GM12891 (cell line): ENCODE results near the gene PALM2AKAP2.

Source experiments
- POLR2A ChIP-seq: IDR thresholded peaks from 2 replicates; pipeline ENCODE4 v1.6.1; 2011; ENCODE audit warnings: low read depth, low read length, control low read depth
- SPI1 ChIP-seq: IDR thresholded peaks from 2 replicates; pipeline ENCODE4 v1.6.1; 2011; ENCODE audit warnings: low read depth, low read length, control low read depth

DNA sequence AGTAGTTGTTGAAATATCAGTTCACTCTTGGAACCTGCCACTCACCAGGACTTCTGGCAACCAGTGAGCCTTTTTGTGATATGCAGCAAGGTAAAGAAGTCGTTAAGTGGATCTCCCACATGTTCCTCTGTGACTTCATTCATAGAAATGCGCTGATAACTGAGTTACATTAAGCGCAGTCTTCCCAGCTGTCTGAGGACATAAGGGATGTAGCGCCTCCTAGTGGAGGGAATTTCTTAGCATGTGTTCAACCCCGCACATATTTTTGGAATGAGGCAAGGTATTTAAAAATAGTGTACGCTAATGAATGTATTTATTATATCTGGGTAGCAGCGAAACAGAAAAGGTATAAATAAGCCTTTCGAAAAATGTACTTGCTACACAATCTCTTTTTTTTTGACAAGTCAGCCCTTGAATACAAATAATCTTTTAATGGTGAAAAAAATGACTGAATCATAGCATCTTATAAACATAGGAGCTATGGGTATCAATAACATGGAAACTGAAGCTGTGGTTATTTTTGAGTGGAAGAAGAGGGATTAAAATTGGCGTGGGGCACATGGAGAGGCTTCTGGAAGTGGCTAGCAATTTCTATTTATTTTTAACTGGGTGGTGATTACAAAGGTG lies 38.0 kb downstream of the PALM2AKAP2 start:
- TF ChIP-seq POLR2A = no peak
- TF ChIP-seq SPI1 = no peak
